HG02885 (cell line): ENCODE data around the gene STC2.

Experiments
- ATAC-seq: cut with Tn5 transposase; IDR thresholded peaks from one replicate; pipeline ENCODE4 v1.9.1; 2021; ENCODE audit warnings: mild to moderate bottlenecking; ENCODE audit not compliant: unreplicated experiment, poor library complexity

The STC2 gene

DNA sequence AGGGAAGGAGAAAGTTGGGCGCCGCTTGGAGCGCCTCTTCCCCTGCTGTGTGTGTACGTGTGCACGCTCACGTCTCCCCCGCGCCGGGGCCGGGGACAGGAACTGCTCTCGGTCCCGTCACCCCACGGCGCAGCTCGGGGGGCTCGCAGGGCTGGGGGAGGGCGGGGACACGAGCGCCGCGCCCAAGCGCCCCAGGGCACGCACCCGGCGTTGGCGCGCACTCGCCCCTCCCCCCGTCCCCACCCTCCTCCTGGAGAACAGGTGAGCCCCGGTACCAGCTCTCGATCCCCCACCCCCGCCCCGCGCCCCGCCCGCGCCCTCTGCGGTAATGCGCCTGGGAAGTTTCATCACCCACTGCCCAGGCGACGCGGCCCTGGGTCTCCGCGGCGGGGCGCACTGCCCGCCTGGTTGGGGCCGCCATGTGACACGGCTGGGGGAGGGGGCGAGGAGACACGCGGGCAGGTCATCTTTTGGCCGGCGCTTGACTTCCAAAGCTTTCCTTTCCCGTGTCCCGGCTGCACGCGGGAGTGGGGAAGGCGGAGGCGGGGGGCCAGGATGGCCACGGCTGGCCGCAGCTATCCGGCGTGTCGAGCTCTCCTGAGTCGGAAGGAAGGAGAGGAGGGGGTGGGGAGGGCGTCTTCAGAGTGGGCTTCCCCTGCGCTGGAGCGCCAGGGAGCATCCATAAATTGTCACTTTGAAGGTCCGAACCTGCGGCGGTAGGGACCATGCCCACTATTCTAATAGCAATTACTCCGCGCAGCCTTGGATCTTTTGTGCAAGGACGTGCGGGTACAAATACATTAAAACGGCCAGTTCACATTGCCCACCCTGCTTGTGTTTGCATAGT lies 1.5 kb upstream of the STC2 start:
- ATAC-seq = peak; percentile 49

DNA sequence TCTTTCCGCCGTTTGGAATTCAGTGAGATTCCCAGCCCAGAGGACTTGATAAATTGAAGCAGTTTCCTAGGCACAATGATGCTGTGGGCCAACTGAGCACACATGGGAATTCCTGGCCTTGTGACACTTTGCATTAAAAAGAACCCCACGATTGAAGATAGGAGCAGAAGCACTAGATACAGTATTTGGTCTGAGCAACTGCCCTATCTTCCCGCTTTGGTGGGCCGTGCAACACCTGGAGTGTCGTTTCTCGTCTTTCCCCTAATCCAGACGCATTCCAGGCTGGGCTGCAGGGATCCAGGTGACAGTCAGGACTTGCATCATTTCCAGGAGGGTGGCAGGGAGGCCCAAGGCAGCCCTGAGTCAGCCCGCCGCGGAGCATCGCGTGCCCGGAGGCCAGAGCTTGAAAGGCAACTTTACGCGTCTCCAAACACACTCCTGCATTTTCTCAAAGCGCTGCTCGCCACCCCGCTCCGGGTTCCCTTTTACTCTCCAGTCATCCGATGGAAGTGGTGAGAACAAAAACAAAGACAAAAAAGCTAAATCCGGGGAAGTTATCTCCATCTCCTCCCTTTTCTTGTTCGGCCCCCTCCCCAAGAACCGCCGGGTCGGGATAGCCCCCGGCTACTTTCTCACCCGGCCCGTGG lies 753 bp upstream of the STC2 start:
- ATAC-seq = no peak

DNA sequence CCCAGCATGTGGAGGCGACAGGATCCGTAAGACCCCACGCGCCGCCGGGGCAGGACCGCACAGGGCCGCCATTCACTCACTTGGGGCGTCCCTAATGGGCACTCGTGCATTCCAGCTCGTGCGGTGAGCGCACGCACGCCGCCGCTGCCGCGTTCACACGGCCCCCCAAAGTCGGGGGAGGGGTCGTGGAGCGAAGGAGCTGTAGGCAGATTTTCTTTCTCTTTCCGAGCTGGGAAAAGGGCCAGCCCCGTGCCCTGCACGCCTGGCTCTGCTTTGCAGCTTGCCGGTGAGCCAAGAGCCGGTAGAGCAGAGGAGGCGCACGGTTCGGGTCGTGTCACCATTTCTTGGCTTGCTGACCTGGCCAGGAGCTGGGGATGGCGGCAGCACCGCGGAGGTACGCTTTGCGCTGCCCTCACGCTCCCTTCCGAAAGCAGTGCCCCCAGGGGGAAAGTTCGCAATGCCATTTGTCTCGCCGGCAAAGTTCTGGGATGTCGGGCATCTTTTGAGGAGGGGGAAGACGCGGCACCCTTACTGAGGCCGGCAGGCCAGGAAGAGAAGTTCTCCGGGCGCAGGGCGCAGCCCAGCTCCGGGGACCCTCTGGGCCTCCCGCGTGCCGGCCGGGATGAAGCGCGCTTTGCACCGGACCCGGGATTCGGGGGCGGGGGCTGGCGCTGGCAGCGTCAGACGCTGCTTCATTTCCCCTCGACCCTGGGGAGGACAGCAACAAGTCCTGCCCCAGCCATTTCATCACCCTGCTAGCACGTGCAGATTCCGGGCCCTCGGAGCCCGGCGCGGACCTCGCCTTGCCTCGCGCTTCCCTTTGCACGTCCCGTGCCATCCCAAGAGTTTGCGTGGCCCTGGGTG lies 898 bp downstream of the STC2 start:
- ATAC-seq = no peak

DNA sequence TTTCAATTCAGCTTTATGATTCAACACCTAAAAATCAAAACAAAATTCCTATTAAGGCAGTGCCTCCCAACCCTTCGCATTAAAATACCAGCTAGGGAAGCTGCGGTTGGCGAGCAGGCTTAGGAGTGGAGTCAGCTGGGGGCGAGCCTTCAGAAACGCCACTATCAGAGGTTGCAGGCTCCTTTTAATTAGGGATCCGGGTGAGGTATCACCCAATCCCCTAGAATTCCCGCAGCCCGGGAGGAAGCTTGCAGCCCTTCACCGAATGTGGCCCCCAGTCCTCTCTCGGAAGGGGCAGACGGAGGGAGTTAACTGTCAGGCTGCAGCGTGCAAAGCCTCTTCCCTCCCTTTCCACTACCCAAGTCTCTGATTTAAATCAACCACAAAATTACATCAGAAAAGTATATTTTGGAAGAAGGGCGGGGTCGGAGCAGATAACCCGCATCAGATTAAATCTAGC lies 1.7 kb downstream of the STC2 start:
- ATAC-seq = no peak

DNA sequence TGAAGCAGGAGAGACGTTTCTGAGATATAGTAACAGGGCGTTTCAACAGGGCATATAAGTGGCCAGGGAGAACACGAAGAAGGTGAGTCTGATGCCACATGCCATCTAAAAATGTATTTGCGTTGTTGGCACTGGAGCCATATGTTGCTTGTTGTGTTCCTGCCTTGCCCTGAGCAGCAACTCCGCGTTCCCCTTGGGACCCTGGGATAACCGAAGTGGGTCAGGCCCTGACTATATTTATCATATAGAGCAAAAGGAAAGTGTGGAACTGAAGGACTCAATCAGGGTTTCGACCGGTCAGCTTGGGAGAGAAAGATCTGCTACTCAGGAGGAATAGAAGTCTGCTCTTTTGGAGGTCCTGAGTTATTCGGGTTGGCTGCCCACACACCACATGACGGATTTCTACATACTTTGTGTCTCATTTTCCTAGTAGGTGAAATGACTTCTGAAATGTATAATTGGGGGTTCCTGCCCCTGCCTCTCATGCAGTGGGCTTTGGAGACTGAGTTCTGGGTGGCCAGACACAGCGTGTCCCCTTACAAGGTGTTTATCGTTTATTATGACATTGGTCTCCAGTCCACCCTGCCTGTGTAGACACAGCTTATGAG lies 3.0 kb downstream of the STC2 start:
- ATAC-seq = no peak

DNA sequence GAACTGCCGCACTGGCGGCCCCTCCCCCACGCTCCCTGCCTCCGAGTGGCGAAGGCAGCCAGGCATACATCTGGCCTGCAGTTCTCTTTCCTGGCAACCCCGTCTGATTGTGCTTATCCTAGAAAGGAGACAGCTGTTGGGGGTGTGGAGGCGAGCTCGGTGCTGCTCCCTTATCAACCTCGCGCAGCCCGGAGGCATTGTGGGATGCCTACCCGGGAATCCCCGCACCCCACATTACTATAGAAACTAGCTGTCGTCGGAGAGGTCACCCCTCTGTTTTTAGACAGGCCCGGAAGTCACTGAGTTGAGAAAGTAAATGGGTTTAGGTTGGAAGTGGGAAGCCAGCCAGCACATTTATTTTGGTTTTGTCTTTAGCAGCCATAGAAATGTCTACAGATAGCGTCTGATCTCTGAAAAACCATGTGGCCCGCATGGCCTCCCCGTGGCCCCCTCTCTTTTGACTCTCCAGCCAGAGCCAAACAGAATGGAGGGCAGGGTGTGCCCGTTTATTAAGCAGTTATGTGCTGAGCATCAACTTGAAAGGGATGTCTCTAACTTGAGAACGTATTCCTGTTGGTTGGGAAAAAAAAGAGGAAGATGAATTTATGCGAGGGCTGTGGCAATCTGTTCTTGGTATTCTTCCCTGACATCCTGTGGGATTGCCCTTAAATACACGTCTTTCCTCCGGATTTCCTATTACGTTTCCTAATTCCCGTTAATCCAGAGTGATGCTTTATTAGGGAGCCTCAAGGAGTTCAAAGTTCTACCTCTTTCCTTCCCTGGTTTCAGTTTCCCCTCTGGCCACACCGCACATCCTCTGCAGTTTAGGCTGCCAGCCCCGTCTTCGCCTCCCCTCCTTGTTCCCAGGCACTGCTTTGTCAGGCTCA lies 3.9 kb downstream of the STC2 start:
- ATAC-seq = no peak

DNA sequence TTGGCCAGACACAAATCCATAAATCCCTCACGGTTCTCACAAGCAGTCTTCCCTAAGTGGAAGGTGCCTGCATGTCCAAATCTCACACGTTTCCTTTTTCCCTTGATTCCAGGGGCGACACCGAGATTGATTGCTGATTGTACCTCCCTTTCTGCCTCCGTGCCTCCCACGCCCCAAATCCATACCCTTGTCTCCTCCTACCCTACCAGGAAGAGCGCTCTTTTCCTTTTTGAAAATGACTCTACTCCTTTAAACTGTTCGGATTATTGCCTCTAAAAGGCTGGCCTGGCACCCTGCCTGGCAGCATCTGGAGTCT lies 4.5 kb downstream of the STC2 start:
- no peak for ATAC-seq

DNA sequence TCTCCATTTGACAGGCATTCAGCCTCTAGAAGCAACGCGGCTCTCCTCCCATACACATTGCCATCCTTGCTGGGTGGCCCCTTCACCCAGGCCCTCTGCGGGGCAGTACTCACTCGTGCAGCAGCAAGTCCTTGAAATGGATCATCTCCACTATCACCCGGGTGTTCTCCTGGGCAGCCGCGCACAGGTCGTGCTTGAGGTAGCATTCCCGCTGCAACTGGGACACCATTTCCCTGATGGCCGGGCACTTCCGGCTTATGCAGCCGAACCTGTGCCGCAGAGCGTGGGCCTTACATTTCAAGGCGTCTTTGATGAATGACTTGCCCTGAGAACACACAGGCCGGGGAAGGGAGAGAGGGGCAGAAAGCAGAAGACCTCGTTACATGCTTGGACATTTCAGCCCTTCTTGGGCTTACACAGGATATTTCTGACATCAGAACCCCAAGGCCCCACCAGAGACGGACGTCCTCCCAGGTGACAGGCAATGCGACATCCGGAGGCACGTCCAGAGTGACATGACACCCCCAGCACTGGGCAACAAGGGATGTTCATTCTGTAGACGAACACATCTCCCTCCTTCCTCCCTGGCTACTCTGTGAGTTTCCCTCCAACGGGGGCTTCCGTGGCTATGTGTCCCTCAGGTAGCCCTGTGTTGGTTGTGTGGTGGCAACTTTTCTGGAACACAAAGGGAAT lies 5.0 kb downstream of the STC2 start:
- ATAC-seq = no peak

DNA sequence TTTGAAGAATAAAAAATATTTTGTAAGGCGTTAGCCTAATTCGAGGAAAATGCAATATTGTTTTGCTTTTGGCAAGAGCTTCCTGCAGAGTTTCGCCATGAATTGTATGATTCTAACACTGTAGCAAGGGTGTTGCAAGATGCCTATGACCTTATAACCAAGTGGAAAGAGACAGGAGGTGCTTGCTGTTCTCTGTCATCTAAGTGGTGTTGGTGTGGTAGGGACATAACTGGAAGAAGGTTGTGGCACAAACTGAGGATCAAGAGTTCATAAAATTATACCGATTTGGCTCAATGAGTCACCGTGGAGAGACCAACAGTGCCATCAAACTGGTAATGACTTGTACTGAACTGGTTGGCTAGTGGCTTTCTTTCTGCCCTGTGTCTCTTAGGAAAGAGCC lies 6.3 kb downstream of the STC2 start:
- no peak for ATAC-seq

DNA sequence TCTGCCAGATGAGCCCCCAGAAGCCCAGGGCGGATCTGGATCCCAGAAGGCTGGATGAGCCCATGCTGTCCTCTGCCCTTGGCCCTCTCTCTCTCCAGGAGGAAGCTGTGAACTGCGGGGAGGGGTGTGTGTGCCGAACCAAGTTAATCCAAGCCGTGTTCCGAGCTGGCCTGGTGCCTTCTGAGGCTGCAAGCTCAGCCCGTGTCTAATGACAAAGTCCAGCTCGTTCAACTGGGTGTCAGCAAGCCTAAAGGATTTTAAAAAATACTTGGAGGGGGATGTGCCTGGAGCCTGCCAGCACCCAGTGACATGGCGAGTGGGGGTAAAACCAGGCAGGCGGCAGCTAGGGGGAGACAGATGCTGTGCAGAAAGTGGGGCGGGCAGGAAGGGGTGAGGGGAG lies 8.0 kb downstream of the STC2 start:
- no peak for ATAC-seq

DNA sequence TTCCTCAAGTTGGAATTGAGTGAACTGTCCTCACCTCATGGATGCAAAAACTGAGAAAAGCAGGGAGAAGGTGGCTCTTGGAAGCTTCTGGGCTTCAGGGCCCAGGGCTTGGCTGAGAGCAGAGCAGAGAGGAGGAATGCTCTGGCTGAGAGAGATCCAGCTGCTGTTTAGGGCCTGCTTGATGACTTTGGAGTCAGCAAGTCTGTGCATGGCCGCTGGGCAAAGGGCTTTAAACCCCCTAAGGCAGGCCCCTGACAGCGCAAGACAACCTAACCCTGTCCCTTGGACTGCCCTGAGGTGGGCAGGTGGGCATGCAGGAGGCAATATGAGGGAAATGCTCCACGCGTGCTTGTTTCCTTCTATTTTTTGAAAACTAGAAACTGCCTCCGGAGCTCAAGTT lies 8.6 kb downstream of the STC2 start:
- ATAC-seq = no peak

DNA sequence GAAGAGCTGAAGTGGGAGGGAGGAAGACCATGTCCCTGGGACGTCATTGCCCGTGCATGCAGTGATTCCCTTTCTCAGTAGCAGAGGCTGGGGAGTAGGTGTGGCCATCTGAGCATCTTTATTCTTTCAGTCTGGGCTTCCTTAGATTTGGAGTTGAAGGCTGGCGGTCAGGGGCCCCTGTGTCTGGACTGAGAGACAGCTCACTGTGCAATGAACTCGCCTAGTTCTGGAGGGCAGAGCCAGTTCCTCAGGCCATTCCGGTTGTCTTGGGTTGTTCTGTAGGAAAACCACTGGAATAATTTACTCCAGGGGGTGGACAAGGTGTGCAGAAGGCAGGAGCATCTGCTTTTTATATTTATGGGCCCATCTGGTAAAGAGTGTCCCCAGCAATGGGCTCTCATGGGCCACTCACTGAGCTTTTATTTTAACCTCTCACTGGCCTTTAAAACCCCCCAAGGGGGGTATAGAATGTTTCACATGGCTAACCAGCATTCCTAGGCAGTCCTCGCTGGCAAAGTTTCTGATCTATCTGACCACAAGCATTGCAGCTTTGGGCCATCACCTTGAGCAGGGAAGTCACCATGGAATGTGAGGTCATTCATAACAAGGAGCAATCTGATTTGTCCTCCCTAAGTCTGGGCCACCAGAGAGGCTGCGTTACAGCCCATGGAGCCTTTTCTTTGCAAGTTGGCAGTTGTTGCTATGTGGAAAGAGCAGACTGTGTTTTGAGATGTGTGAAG lies 9.2 kb downstream of the STC2 start:
- ATAC-seq = no peak

DNA sequence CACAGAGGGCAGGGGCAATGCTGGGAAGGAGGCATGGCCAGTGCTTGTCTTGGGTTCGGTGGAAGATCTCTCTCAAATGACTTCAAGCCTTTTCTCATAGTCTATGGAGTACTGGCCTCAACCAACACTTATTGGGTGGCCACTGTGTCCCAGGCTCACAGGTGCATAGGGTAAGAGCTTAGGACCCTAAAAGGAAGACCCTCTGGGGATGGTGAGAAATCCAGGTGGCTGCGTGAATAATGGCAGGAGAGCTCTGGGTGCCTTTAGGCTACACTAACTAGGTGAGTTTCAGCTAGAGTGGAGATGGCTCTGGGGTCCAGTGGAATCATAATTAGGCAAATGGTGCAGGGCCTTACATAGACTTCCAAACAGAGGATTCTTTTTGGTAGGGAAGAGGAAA lies 9.9 kb downstream of the STC2 start:
- no peak for ATAC-seq

DNA sequence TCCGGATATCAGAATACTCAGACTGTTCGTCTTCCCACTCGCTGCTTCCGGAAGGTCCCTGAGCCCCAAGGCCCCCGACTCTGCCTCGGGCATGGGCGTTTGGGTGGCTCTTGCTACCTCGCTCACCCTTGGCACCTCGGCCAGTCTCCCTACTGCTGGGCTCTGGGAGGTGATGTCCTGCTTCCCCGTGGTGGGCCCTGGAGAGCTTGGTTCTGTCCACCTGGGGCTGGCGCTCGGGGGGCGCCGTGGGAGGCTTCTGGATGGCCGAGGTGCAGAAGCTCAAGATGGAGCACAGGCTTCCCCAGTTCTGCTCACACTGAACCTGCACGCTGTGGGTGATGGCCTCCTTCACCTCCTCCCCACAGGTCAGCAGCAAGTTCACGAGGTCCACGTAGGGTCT lies 10.4 kb downstream of the STC2 start:
- no peak for ATAC-seq

DNA sequence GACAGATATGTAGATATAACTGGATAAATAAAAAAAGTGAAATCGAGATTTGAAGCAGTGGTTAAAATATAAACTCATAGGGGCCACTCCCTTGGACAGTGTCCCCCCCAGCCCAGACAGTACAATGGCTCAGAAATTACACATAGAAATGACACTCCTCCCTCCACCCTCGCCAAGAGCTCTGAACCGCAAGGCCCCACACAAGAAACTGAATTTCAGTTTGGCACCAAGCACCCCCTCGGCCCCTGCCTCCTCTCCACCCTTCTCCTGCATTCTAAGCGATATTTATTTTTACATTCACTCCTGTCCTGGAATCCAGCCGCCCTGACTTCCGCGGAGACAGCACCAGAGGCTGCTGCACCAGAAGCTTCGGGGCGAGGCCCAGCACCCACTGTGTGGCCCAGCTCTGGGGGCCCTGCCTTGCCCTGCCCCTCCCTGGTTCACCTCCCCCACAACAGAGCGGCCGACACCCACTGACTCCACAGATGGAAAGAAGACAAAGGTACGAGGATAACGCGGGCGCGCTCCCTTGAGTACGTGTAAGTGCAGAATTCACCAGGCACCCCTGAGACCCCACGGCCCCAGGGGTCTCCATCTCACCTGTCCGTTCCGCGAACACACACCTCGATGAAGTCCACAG lies 11.0 kb downstream of the STC2 start:
- no peak for ATAC-seq

DNA sequence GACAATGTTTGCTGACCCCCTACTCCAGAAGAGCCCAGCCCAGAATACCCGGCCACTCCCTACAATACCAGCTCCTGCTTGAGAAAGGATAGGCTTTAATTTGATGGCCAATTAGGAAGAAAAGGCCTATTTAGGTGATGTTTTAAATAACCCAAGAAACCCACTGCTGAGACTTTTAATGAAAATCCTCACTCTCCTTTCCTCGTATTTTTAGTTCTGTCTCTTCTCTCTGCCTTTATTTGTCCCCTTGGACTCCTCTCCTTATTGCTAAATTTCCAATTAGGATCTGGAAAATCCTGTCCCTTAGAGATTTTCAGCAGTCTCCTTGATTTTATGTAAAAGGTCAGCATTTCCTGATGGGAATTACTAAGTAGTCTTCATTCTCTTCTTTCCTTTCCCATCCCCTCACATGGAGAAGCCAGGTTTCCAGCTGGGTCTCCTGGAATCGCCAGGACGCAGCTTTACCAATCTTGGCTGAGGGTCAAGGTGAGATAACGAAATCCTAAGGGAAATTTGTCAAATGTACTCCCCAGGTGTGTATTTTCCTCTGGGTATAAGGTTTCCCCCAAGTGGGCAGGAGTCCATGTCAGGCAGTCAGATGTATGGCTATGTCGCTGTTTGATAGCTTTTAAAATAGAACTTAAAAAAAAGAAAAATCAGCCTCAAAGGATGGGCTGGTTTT lies 11.7 kb downstream of the STC2 start:
- no peak for ATAC-seq

DNA sequence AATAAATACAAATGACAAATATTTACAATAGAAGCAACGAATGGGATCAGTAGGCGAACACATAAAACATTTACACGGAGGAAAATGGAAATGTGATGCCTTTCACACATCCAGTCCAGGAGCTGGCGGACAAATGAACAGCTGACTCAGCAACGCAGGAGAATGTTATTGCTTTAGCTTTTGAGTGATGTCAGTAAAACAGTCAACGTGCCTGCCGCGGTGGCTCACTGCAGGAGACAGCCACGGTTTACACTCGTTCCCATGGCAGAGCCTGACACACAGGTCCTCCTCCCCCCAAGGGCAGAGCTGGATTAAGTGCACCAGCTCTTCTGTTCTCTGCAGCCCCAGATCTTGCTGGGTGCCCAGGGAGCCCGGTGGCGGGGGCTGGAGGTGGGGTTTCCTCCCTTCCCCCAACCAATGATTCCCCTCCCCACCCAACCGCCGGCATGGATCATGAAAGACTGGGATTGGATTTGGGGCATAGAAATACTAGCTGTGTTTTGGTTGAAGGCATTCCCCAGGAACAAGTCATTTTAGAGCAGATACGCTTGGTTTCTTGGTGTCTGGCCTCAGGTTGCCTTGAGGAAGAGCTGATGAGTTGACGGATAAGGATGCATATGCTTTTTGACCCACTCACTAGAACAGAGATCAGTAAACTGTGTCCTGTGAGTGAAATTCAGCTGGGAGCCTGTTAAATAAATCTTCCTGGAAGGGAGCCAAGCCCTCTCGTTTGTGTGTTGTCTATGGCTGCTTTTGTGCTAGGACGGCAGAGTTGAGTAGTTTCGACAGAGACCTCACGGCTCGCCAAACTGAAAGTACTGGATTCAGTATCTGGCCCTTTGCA lies 12.5 kb downstream of the STC2 start:
- ATAC-seq = no peak
